ENCODE results near the gene SCUBE1. TPM values are rescaled to one million over a fixed set of nuclear protein-coding genes. Genes with fewer than 3 reads are reported as not detected.

The SCUBE1 gene
- total and polyA plus RNA-seq, 9 donors: 5.5 to 202 (median 49.0) TPM

DNA sequence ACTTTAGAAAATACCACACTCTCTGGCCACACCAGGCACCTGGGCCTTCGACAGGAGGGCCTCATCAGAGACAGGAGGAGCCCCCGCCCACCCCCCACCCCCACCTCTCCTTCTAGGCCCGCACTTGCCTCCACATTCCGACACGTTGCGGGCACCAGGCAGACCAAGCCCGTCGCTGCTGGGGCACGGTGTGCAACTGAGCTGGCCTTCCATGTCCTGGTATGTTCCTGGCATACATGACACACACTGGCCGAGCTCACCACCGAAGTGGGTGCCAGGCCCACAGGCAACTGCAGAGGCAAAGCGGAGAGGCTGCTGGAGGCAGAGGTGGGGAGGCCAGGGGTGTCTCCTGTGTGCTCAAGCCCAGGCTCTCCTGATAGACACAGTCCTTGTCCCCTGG lies 129.2 kb downstream of the SCUBE1 start:
- H3K36me3 ChIP-seq: no peaks in the 10 kb centered on the region
- WGBS, 3 donors: 73 to 85% (median 78%) methylated on average over 9 to 12 of the region's 12 CpGs
- intact Hi-C loops (cut with DNase I): no loop called here
- no peak for DNase-seq
- H3K4me3 ChIP-seq: no peak overlapping the region
- no peaks in the 10 kb centered on the region for H3K9me3 ChIP-seq
- no peak for TF ChIP-seq EP300 (IDR thresholded peaks at IDR 0.05)
- TF ChIP-seq, protein P1, sequence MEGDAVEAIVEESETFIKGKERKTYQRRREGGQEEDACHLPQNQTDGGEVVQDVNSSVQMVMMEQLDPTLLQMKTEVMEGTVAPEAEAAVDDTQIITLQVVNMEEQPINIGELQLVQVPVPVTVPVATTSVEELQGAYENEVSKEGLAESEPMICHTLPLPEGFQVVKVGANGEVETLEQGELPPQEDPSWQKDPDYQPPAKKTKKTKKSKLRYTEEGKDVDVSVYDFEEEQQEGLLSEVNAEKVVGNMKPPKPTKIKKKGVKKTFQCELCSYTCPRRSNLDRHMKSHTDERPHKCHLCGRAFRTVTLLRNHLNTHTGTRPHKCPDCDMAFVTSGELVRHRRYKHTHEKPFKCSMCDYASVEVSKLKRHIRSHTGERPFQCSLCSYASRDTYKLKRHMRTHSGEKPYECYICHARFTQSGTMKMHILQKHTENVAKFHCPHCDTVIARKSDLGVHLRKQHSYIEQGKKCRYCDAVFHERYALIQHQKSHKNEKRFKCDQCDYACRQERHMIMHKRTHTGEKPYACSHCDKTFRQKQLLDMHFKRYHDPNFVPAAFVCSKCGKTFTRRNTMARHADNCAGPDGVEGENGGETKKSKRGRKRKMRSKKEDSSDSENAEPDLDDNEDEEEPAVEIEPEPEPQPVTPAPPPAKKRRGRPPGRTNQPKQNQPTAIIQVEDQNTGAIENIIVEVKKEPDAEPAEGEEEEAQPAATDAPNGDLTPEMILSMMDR (IDR thresholded peaks at IDR 0.05): no peak
- TF ChIP-seq POLR2A (IDR thresholded peaks at IDR 0.05): no peak
- no peaks in the 10 kb centered on the region for H3K4me1 ChIP-seq (ENCODE audit: insufficient read depth)
- H3K27ac ChIP-seq: no peak overlapping the region
- H3K27me3 ChIP-seq: no peaks in the 10 kb centered on the region

DNA sequence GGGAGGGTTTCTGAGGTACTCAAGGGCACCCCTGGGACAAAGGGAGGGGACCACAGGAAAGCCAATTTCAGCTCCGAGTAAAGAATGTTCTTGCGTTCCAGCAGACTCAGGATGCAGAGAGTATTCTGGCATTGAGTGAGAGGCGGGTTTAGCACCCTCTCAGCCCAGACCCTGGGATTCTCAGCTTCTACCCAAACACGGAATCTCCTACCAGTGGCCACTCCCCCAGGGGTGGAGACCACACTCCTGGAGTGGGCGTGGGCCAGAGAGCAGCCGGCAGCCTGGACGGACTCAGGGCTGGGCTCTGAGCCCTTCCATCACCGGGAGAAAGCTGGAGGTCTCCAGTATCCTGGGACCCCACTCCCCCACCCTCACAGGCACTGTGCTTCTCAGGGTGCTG lies 130.1 kb downstream of the SCUBE1 start:
- H3K4me1 ChIP-seq (ENCODE audit: insufficient read depth): no peaks in the 10 kb centered on the region
- no peaks in the 10 kb centered on the region for H3K9me3 ChIP-seq
- WGBS, 3 donors: 19 to 27% (median 19%) methylated on average over 8 of the region's 8 CpGs
- H3K36me3 ChIP-seq: no peaks in the 10 kb centered on the region
- H3K4me3 ChIP-seq: no peak overlapping the region
- no peak overlapping the region for H3K27ac ChIP-seq
- no peaks in the 10 kb centered on the region for H3K27me3 ChIP-seq
- peak in 1 of 5 donors; percentile 17 for DNase-seq
- intact Hi-C loops (cut with DNase I): no loop called here
- TF ChIP-seq EP300 (IDR thresholded peaks at IDR 0.05) (no peak), POLR2A (IDR thresholded peaks at IDR 0.05) (no peak)
- TF ChIP-seq, protein P1 (IDR thresholded peaks at IDR 0.05): no peak

DNA sequence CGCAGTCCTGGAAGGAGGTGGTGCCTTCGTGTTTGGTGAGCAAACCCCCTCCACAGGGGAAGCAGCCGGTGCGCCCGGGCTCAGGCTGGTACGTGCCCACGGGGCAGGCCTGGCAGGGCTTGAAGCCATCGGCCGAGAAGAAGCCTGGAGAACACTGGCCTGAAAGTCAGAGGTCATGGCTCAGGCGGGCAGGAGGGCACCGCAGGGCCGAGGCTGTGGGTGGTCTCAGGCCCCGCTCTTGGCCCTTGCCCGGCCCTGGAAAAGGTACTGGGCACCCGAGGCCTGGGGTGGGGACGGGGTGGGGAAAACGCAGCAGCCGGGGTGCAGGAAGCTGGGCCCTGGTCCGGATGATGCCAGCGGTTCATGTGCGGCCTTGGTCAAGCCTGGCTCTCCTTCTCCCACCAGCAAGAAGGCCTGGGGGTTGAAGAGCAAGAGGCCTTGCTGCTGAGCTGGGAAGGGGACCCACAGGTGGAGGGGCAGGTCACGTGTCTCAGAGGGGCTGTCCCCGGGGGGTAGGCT lies 130.7 kb downstream of the SCUBE1 start:
- Histone ChIP-seq H3K27me3 (no peaks in the 10 kb centered on the region), H3K27ac (no peak overlapping the region), H3K4me3 (no peak overlapping the region), H3K9me3 (no peaks in the 10 kb centered on the region), H3K36me3 (no peaks in the 10 kb centered on the region), H3K4me1 (ENCODE audit: insufficient read depth) (no peaks in the 10 kb centered on the region)
- 90 to 92% (median 91%) methylated on average over 23 of the region's 23 CpGs for WGBS, 3 donors
- no peak for TF ChIP-seq POLR2A (IDR thresholded peaks at IDR 0.05)
- TF ChIP-seq EP300 (IDR thresholded peaks at IDR 0.05): no peak
- TF ChIP-seq, protein P1 (IDR thresholded peaks at IDR 0.05): no peak
- intact Hi-C loops (cut with DNase I): no loop called here
- peak in 1 of 5 donors; percentile 18 for DNase-seq

DNA sequence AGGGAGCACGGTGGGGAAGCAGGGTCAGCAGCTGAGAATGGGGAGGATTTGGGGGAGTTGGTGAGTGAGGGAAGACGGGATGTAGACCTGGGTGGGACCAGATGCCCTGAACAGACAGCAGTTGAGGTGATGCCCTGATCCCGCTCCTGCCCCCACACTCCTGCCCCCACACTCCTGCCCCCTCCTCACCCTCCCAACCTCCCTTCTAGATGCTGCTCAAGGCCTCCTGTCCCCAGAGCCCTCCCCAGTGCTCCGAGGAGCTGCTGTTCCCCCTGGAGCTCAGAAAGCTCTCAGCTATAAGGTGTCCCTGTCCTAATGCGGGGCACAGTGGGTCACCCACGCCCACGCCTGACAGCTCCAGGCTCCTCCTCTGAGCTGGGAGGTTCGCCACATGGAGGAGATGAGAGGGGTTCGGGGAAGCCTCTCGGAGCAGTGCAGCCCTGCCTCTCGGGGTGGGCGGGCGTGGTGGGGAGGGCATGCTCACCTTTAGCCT lies 131.2 kb downstream of the SCUBE1 start:
- no peaks in the 10 kb centered on the region for H3K9me3 ChIP-seq
- H3K27me3 ChIP-seq: no peaks in the 10 kb centered on the region
- no peaks in the 10 kb centered on the region for H3K4me1 ChIP-seq (ENCODE audit: insufficient read depth)
- H3K36me3 ChIP-seq: no peaks in the 10 kb centered on the region
- no peak for DNase-seq
- no peak overlapping the region for H3K4me3 ChIP-seq
- TF ChIP-seq, protein P1 (IDR thresholded peaks at IDR 0.05): no peak
- intact Hi-C loops (cut with DNase I): no loop called here
- WGBS, 3 donors: 85 to 91% (median 88%) methylated on average over 13 of the region's 13 CpGs
- no peak overlapping the region for H3K27ac ChIP-seq
